Gastroesophageal sphincter (tissue), 4 donors: ENCODE results near the gene ABCA4. TPM values are rescaled to one million over a fixed set of nuclear protein-coding genes. Genes with fewer than 3 reads are reported as not detected.

Source experiments
- ATAC-seq: fragments of 150-250 bp; one replicate; pipeline ENCODE4 v1.9.1; 2016; ENCODE audit warnings: mild to moderate bottlenecking, moderate library complexity
- H3K27ac ChIP-seq, 4 donors: fragments of 200-600 bp; sonication (generic) in 3 of 4; 1 replicate in 3 of 4; 2 replicates in 1 of 4; pipeline ENCODE4 v1.5.1; 2016 to 2019
- H3K27me3 ChIP-seq: fragments of 200-600 bp; sonication (generic); one replicate; pipeline ENCODE4 v1.5.1; 2019
- H3K36me3 ChIP-seq, 2 donors: fragments of 200-600 bp; sonication (generic); one replicate each; pipeline ENCODE4 v1.5.1; 2019; ENCODE audit warnings: control low read depth in 1 of 2
- H3K4me1 ChIP-seq, 3 donors: fragments of 200-600 bp; sonication (generic); 1 replicate in 2 of 3; 2 replicates in 1 of 3; pipeline ENCODE4 v1.5.1; 2016 to 2019; ENCODE audit warnings: control low read depth in 2 of 3
- H3K4me3 ChIP-seq, 2 donors: fragments of 200-600 bp; sonication (generic); one replicate each; pipeline ENCODE4 v1.5.1; 2019; ENCODE audit warnings: mild to moderate bottlenecking in 1 of 2, moderate library complexity in 1 of 2
- H3K9me3 ChIP-seq, 3 donors: fragments of 200-600 bp; sonication (generic); one replicate each; pipeline ENCODE4 v1.5.1; 2017 to 2019; ENCODE audit warnings: control low read depth in 2 of 3
- EP300 ChIP-seq: sonication (generic); formaldehyde crosslinking; IDR thresholded peaks from one replicate; pipeline ENCODE4 v1.6.1; 2017; ENCODE audit warnings: antibody characterized with exemption, mild to moderate bottlenecking
- POLR2A ChIP-seq, 2 donors: fragments of 450-650 bp; IDR thresholded peaks; one replicate each; pipeline ENCODE4 v1.6.1; 2017; ENCODE audit warnings: antibody characterized with exemption in 2 of 2, mild to moderate bottlenecking in 2 of 2, moderate library complexity in 1 of 2
- POLR2AphosphoS5 ChIP-seq: sonication (generic); formaldehyde crosslinking; IDR thresholded peaks from one replicate; pipeline ENCODE4 v1.6.1; 2017; ENCODE audit warnings: antibody characterized with exemption
- WGBS, 2 donors: methylation state at CpG; one replicate each; pipeline ENCODE4 v1.1.5; 2018; ENCODE audit warnings: low coverage in 1 of 2; 5-methylcytosine and 5-hydroxymethylcytosine counted together
- total RNA-seq, 4 donors: library from RNA; depleted of rRNA; stranded (reverse); fragments of >200 nt; gene quantifications; one replicate each; pipeline ENCODE4 v1.1.0, GENCODE V29; 2016
- TF ChIP-seq, protein P1 (sequence below), 4 experiments: fragments of 200-600 bp in 2 of 4; fragments of 450-650 bp in 2 of 4; sonication (generic) in 1 of 4; IDR thresholded peaks; one replicate each; pipeline ENCODE4 v1.5.1; 2017 to 2019; ENCODE audit warnings: antibody characterized with exemption in 4 of 4, mild to moderate bottlenecking in 2 of 4, moderate library complexity in 2 of 4

The ABCA4 gene
- total RNA-seq, 4 donors from 2014 or later, result 0.19 to 0.27 TPM; not detected in 2

DNA sequence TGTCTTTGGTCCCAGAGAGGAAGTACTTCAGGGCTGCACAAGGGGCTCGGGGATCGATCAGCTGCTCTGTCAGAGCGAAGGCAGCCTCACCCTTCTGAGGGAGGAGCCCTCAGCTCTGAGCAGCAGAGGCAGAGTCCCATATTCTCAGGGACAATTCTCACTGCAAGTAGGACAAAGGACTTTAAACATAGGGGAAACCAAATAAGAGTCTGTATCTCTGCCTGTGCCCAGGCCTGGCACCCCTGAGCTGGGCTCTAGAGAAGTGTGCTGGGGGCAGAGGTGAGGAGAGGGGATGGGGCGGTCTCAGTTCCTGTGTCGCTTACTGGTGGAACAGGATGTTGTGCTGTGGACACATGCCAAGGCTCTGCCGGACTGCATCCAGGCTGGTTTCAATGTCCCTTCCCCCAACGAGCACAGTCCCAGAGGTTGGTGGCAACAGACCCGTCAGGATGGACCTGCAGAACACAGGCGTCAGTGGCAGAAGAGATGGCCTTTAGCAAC is 76.6 kb downstream of the ABCA4 start:
- peak; percentile 5 for ATAC-seq
- TF ChIP-seq POLR2A (IDR thresholded peaks at IDR 0.05) (no peak), EP300 (no peak), POLR2AphosphoS5 (no peak)
- TF ChIP-seq, protein P1, sequence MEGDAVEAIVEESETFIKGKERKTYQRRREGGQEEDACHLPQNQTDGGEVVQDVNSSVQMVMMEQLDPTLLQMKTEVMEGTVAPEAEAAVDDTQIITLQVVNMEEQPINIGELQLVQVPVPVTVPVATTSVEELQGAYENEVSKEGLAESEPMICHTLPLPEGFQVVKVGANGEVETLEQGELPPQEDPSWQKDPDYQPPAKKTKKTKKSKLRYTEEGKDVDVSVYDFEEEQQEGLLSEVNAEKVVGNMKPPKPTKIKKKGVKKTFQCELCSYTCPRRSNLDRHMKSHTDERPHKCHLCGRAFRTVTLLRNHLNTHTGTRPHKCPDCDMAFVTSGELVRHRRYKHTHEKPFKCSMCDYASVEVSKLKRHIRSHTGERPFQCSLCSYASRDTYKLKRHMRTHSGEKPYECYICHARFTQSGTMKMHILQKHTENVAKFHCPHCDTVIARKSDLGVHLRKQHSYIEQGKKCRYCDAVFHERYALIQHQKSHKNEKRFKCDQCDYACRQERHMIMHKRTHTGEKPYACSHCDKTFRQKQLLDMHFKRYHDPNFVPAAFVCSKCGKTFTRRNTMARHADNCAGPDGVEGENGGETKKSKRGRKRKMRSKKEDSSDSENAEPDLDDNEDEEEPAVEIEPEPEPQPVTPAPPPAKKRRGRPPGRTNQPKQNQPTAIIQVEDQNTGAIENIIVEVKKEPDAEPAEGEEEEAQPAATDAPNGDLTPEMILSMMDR (IDR thresholded peaks at IDR 0.05), result no peak
- Histone ChIP-seq H3K27me3 (no peaks in the 10 kb centered on the region), H3K4me3 (no peak overlapping the region), H3K4me1 (peaks cover 0 to 19% (median 7%) of the 10 kb centered on the region in 3 donors), H3K27ac (peak overlapping the region in 3 of 4 donors; percentile 39 to 78 (median 67)), H3K9me3 (no peaks in the 10 kb centered on the region), H3K36me3 (no peaks in the 10 kb centered on the region)
- 58 to 80% methylated on average over 1 to 5 of the region's 9 CpGs for WGBS, 2 donors

DNA sequence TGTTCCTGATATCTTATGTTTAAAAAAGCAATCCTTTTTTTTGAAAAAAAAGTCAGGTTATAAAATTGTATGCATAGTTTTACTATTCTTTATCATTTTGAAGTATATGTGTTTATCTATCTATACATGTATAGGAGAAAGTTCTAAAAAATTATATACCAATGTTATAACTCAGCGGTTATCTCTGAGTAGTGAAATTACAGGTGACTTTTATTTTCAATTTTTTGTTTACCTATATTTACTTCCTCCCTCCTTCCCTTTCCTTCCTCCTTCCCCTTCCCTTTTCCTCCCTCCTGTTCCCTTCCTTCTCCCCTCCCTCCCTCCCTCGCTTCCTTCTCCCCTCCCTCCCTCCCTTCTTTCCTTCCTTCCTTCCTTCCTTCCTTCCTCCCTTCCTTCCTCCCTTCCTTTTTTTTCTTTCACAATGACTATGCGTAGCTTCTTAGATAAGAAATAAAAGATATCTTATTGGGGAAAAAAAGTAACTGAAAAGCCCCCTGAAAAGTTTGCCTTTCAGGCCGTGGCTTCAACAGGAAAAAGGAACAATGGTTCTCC is 77.1 kb downstream of the ABCA4 start:
- Histone ChIP-seq H3K27ac (peak overlapping the region in 3 of 4 donors; percentile 39 to 78 (median 67)), H3K4me3 (no peak overlapping the region), H3K27me3 (no peaks in the 10 kb centered on the region), H3K4me1 (peaks cover 0 to 24% (median 7%) of the 10 kb centered on the region in 3 donors), H3K9me3 (no peaks in the 10 kb centered on the region), H3K36me3 (no peaks in the 10 kb centered on the region)
- TF ChIP-seq EP300 (no peak), POLR2A (IDR thresholded peaks at IDR 0.05) (no peak), POLR2AphosphoS5 (no peak)
- TF ChIP-seq, protein P1 (IDR thresholded peaks at IDR 0.05), result no peak
- no peak for ATAC-seq
- WGBS, 2 donors, result 56 to 100% methylated on average over 1 to 4 of the region's 4 CpGs

DNA sequence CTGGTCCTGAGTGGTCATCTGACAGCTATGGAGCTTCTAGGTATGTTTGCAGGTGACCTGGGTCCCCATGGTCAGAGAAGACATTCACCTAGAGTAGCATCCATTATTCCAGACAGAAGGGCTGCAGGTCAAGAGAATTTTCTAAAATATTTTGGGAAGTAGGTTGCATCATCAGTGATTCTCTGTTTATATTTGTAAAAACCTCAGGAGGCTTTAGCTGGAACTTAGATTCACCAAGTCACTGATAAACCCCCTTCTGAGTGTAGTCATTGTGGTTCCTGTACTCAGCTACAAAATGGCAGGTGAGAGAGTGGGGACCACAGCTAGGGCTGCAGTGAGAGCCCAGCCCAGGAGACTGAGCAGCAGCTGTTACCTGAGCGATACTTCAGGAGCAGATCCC is 78.6 kb downstream of the ABCA4 start:
- Histone ChIP-seq H3K4me1 (peaks cover 0 to 24% (median 7%) of the 10 kb centered on the region in 3 donors), H3K9me3 (no peaks in the 10 kb centered on the region), H3K4me3 (no peak overlapping the region), H3K36me3 (no peaks in the 10 kb centered on the region), H3K27me3 (no peaks in the 10 kb centered on the region), H3K27ac (peak overlapping the region in 1 of 4 donors; percentile 9)
- 83% methylated on average over 1 of the region's 1 CpG; no CpG with 5 or more reads in 1 of the 2 donors for WGBS, 2 donors
- no peak for ATAC-seq
- TF ChIP-seq, protein P1 (IDR thresholded peaks at IDR 0.05), result no peak
- TF ChIP-seq EP300, result no peak
- TF ChIP-seq POLR2AphosphoS5, result no peak
- TF ChIP-seq POLR2A (IDR thresholded peaks at IDR 0.05), result no peak

DNA sequence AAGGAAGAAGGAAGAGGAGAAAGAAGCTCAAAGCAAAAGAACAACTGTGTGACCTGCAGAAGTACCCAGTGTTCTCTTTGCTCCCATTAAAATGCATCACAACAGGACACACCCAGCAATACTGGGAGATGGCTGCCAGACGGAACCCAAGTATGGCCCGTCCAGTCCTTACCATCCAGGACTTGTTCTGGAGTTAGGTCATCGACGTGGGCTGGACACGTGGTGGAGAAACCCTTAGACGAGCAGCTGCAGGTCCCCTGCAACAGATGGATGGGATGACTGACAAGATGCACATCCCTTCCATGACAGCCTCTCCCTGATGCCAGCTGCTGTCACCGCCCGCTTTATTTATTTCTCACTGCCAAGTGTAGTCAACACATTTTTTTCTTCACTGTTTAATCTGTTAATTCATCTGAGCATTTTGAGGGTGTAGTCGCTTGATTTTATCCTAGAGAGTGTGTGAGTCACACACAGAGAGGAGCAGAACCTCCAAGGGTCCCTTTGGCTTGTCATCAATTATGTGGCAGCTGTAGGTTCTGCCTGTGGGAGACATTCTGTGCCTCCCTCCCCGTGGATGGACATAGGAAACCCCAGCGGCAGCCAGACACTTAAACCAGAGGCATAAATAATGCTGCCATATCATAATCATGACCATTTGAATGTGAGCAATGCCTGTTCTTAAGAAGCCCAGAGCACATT is 80.9 kb downstream of the ABCA4 start:
- 53 to 70% methylated on average over 5 to 11 of the region's 11 CpGs for WGBS, 2 donors
- peak overlapping the region in 3 of 4 donors; percentile 12 to 38 (median 24) for H3K27ac ChIP-seq

More for the DNA sequence above, 80.9 kb downstream of the ABCA4 start:
- TF ChIP-seq EP300 (no peak), POLR2A (IDR thresholded peaks at IDR 0.05) (no peak), POLR2AphosphoS5 (no peak)
- TF ChIP-seq, protein P1 (IDR thresholded peaks at IDR 0.05), result no peak
- peak; percentile 72 for ATAC-seq
- H3K27me3 ChIP-seq, result no peaks in the 10 kb centered on the region
- H3K4me1 ChIP-seq, result peaks cover 0 to 14% (median 0%) of the 10 kb centered on the region in 3 donors
- no peaks in the 10 kb centered on the region for H3K36me3 ChIP-seq
- H3K9me3 ChIP-seq, result no peaks in the 10 kb centered on the region
- H3K4me3 ChIP-seq, result no peak overlapping the region
